H9 (cell line): ENCODE data around the gene ZNF680. TPM values are rescaled to one million over a fixed set of nuclear protein-coding genes. Genes with fewer than 3 reads are reported as not detected.

ENCODE experiments used
- DNase-seq: peaks from one replicate; pipeline ENCODE4 v3.0.0-alpha.2; 2017
- H2AFZ ChIP-seq: one replicate; pipeline ENCODE4 v1.6.1; 2013; ENCODE audit warnings: mild to moderate bottlenecking, low read length, control low read depth, moderate library complexity
- H2AK5ac ChIP-seq: 2 replicates; pipeline ENCODE4 v1.6.1; 2013; ENCODE audit warnings: low read length, control low read depth, mixed read lengths; ENCODE audit not compliant: insufficient read length
- H2BK120ac ChIP-seq: one replicate; pipeline ENCODE4 v1.6.1; 2013; ENCODE audit warnings: low read depth, mild to moderate bottlenecking, low read length, control low read depth, inconsistent platforms; ENCODE audit not compliant: poor library complexity, severe bottlenecking
- H2BK12ac ChIP-seq: 2 replicates; pipeline ENCODE4 v1.6.1; 2013; ENCODE audit warnings: low read length, control low read depth, mixed read lengths, low read depth; ENCODE audit not compliant: insufficient read length
- H2BK15ac ChIP-seq: 2 replicates; pipeline ENCODE4 v1.6.1; 2013; ENCODE audit warnings: low read depth, low read length, control low read depth
- H2BK20ac ChIP-seq: one replicate; pipeline ENCODE4 v1.6.1; 2013; ENCODE audit warnings: low read depth, mild to moderate bottlenecking, low read length, control low read depth, inconsistent platforms; ENCODE audit not compliant: poor library complexity, severe bottlenecking
- H2BK5ac ChIP-seq: 2 replicates; pipeline ENCODE4 v1.6.1; 2013; ENCODE audit warnings: low read length, control low read depth, mixed read lengths; ENCODE audit not compliant: insufficient read length
- H3K14ac ChIP-seq: 2 replicates; pipeline ENCODE4 v1.6.1; 2013; ENCODE audit warnings: low read length, control low read depth; ENCODE audit not compliant: insufficient read depth
- H3K18ac ChIP-seq: 2 replicates; pipeline ENCODE4 v1.6.1; 2013; ENCODE audit warnings: low read depth, mild to moderate bottlenecking, mixed read lengths, low read length, control low read depth; ENCODE audit not compliant: insufficient read length
- H3K23ac ChIP-seq: 2 replicates; pipeline ENCODE4 v1.6.1; 2013; ENCODE audit warnings: low read length, control low read depth, mixed read lengths, low read depth; ENCODE audit not compliant: insufficient read length
- H3K23me2 ChIP-seq: 2 replicates; pipeline ENCODE4 v1.6.1; 2013; ENCODE audit warnings: low read depth, mild to moderate bottlenecking, mixed read lengths, low read length, control low read depth; ENCODE audit not compliant: insufficient read length, poor library complexity, severe bottlenecking
- H3K27ac ChIP-seq: 2 replicates; pipeline ENCODE4 v1.5.1; 2013; ENCODE audit warnings: low read length, control low read depth, mixed read lengths, low read depth; ENCODE audit not compliant: insufficient read length
- H3K27me3 ChIP-seq: 2 replicates; pipeline ENCODE4 v1.6.1; 2013; ENCODE audit warnings: low read length, control low read depth, inconsistent platforms; ENCODE audit not compliant: insufficient read depth
- H3K4ac ChIP-seq: 2 replicates; pipeline ENCODE4 v1.6.1; 2013; ENCODE audit warnings: low read depth, mild to moderate bottlenecking, control low read depth, inconsistent platforms, low read length, moderate library complexity
- H3K4me1 ChIP-seq: 2 replicates; pipeline ENCODE4 v1.6.1; 2013; ENCODE audit warnings: low read length, control low read depth, inconsistent platforms; ENCODE audit not compliant: insufficient read depth
- H3K4me2 ChIP-seq: 2 replicates; pipeline ENCODE4 v1.6.1; 2013; ENCODE audit warnings: low read length, control low read depth, mixed read lengths; ENCODE audit not compliant: insufficient read length, insufficient read depth
- H3K56ac ChIP-seq: 2 replicates; pipeline ENCODE4 v1.6.1; 2013; ENCODE audit warnings: low read depth, mild to moderate bottlenecking, mixed read lengths, low read length, control low read depth; ENCODE audit not compliant: insufficient read length
- H3K79me1 ChIP-seq: 2 replicates; pipeline ENCODE4 v1.6.1; 2013; ENCODE audit warnings: low read depth, mild to moderate bottlenecking, moderate library complexity, low read length, control low read depth, inconsistent platforms; ENCODE audit not compliant: insufficient read depth, poor library complexity, severe bottlenecking
- H3K79me2 ChIP-seq: 2 replicates; pipeline ENCODE4 v1.6.1; 2013; ENCODE audit warnings: low read length, control low read depth, inconsistent platforms; ENCODE audit not compliant: insufficient read depth
- H3K9ac ChIP-seq: 2 replicates; pipeline ENCODE4 v1.6.1; 2013; ENCODE audit warnings: low read length, control low read depth, mixed read lengths; ENCODE audit not compliant: insufficient read length; ENCODE audit errors: extremely low read depth
- H3K9me3 ChIP-seq: one replicate; pipeline ENCODE4 v1.6.1; 2013; ENCODE audit warnings: low read depth, low read length, inconsistent platforms; ENCODE audit not compliant: control insufficient read depth
- H3T11ph ChIP-seq: one replicate; pipeline ENCODE4 v1.6.1; 2013; ENCODE audit warnings: mild to moderate bottlenecking, low read length, control low read depth, inconsistent platforms
- H4K20me1 ChIP-seq: one replicate; pipeline ENCODE4 v1.6.1; 2013; ENCODE audit not compliant: control insufficient read depth, insufficient read length, insufficient read depth
- H4K5ac ChIP-seq: 2 replicates; pipeline ENCODE4 v1.6.1; 2013; ENCODE audit warnings: low read depth, mild to moderate bottlenecking, mixed read lengths, low read length, control low read depth; ENCODE audit not compliant: insufficient read length
- H4K8ac ChIP-seq: replicated peaks from 2 replicates; pipeline ENCODE4 v1.6.1; 2013; ENCODE audit warnings: low read length, control low read depth, mixed read lengths, low read depth; ENCODE audit not compliant: insufficient read length
- H4K91ac ChIP-seq: 2 replicates; pipeline ENCODE4 v1.6.1; 2013; ENCODE audit warnings: low read depth, mild to moderate bottlenecking, moderate library complexity, mixed read lengths, low read length, control low read depth; ENCODE audit not compliant: insufficient read length
- H3K27ac Mint-ChIP-seq, 3 experiments: 2 replicates in 2 of 3; 3 replicates in 1 of 3; pipeline ENCODE4 v1.8.0; 2020 to 2021; ENCODE audit warnings: mixed read lengths in 3 of 3, mild to moderate bottlenecking in 1 of 3, moderate library complexity in 1 of 3
- H3K27me3 Mint-ChIP-seq: 2 replicates; pipeline ENCODE4 v1.8.0; 2021; ENCODE audit warnings: low read depth, mild to moderate bottlenecking, moderate library complexity, mixed read lengths
- H3K36me3 Mint-ChIP-seq, 3 experiments: 2 replicates in 2 of 3; 3 replicates in 1 of 3; pipeline ENCODE4 v1.8.0; 2020 to 2021; ENCODE audit warnings: low read depth in 3 of 3, mixed read lengths in 3 of 3; ENCODE audit not compliant: insufficient read depth in 1 of 3
- H3K4me1 Mint-ChIP-seq, 2 experiments: 2 replicates each; pipeline ENCODE4 v1.8.0; 2020; ENCODE audit warnings: mixed read lengths in 2 of 2
- H3K4me3 Mint-ChIP-seq, 2 experiments: 2 replicates in 1 of 2; 3 replicates in 1 of 2; pipeline ENCODE4 v1.8.0; 2020 to 2021; ENCODE audit warnings: mild to moderate bottlenecking in 2 of 2, mixed read lengths in 2 of 2, moderate library complexity in 1 of 2
- H3K9me3 Mint-ChIP-seq, 2 experiments: 2 replicates in 1 of 2; 3 replicates in 1 of 2; pipeline ENCODE4 v1.8.0; 2020; ENCODE audit warnings: mild to moderate bottlenecking in 2 of 2, mixed read lengths in 2 of 2, moderate library complexity in 1 of 2
- CTCF ChIP-seq: fragments of 200-600 bp; sonication (generic); conservative IDR thresholded peaks from 3 replicates; pipeline ENCODE4 v1.8.0; 2021; ENCODE audit warnings: antibody characterized with exemption, mild to moderate bottlenecking
- WGBS: extraction: QIAGEN DNeasy Blood & Tissue Kit; methylation state at CpG from one replicate; pipeline ENCODE4 v1.1.7; 2013; ENCODE audit warnings: missing lambda C conversion rate, low lambda C conversion rate, mixed read lengths; ENCODE audit not compliant: insufficient read length; ENCODE audit errors: extremely low coverage; 5-methylcytosine and 5-hydroxymethylcytosine counted together
- total RNA-seq: library from RNA; stranded (reverse); gene quantifications from 2 replicates; pipeline ENCODE4 v1.2.1, GENCODE V29; 2021

ZNF680 gene
- total RNA-seq, 1 experiment from 2014 or later, result 21.3 TPM

DNA sequence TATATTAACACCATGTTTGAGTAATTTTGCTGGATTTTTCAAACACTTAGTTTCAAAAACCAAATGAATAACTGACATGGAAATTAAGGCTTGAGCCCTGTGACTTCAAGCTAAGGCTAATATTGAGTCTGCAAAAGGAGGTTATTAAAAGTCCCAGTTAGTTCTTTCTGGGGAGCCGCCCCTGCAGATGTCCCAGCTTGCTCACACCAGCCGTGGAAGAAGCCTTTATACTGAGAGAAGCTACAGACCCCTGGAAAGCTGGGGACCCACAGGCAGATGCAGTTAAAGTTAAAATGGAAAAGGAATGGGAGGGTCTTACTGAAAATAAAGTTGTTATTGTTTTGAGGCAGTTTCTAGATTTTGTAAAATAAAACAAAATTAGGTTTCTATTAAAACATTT, 18.5 kb upstream of the ZNF680 start:
- TF ChIP-seq CTCF, result no peak
- Histone ChIP-seq H3K79me1 (no peaks in the 10 kb centered on the region), H2AK5ac (no peak overlapping the region), H2AFZ (no peak overlapping the region), H3K79me2 (no peaks in the 10 kb centered on the region), H3K18ac (no peak overlapping the region), H3K9ac (no peak overlapping the region), H3K23ac (no peak overlapping the region), H2BK5ac (no peak overlapping the region), H3K23me2 (no peaks in the 10 kb centered on the region), H3K14ac (no peak overlapping the region), H4K20me1 (no peaks in the 10 kb centered on the region), H2BK20ac (no peak overlapping the region), H3K27ac (no peak overlapping the region), H2BK15ac (no peak overlapping the region), H3K56ac (no peak overlapping the region), H2BK12ac (no peak overlapping the region), H3K4me2 (no peak overlapping the region), H4K5ac (no peak overlapping the region), H4K8ac (no peak overlapping the region), H3T11ph (no peak overlapping the region), H3K4ac (no peak overlapping the region), H3K4me1 (no peaks in the 10 kb centered on the region), H3K27me3 (no peaks in the 10 kb centered on the region), H3K9me3 (peaks cover 46% of the 10 kb centered on the region), H4K91ac (no peak overlapping the region), H2BK120ac (no peak overlapping the region)
- no peak overlapping the region; a peak in 1 of 7 replicates for H3K27ac Mint-ChIP-seq
- peaks cover 2% of the 10 kb centered on the region for H3K27me3 Mint-ChIP-seq
- no peak overlapping the region for H3K4me3 Mint-ChIP-seq
- peaks cover 83 to 91% of the 10 kb centered on the region in 2 experiments for H3K9me3 Mint-ChIP-seq
- no peaks in the 10 kb centered on the region for H3K4me1 Mint-ChIP-seq
- H3K36me3 Mint-ChIP-seq, result peaks cover 8 to 40% (median 13%) of the 10 kb centered on the region in 3 experiments
- DNase-seq, result no peak
- WGBS, result no CpG with 5 or more reads among the region's 2 CpGs
